22Rv1 (cell line): ENCODE measurements around the gene SAT2.
"Not testable (repeated sequence)": the region's sequence is repeated elsewhere in the genome, so short reads cannot be mapped to it uniquely, and the experiment has no call there.

Experiments used
- H3K27ac ChIP-seq: fragments of 450-650 bp; 2 replicates; pipeline ENCODE4 v1.5.1; 2017
- ZFX ChIP-seq: fragments of 450-650 bp; IDR thresholded peaks from 2 replicates; pipeline ENCODE4 v1.6.1; 2017; ENCODE audit warnings: antibody characterized with exemption, borderline replicate concordance
- TF ChIP-seq, protein P1 (sequence below): fragments of 450-650 bp; IDR thresholded peaks from 2 replicates; pipeline ENCODE4 v1.5.1; 2017; ENCODE audit warnings: mild to moderate bottlenecking

The SAT2 gene

DNA sequence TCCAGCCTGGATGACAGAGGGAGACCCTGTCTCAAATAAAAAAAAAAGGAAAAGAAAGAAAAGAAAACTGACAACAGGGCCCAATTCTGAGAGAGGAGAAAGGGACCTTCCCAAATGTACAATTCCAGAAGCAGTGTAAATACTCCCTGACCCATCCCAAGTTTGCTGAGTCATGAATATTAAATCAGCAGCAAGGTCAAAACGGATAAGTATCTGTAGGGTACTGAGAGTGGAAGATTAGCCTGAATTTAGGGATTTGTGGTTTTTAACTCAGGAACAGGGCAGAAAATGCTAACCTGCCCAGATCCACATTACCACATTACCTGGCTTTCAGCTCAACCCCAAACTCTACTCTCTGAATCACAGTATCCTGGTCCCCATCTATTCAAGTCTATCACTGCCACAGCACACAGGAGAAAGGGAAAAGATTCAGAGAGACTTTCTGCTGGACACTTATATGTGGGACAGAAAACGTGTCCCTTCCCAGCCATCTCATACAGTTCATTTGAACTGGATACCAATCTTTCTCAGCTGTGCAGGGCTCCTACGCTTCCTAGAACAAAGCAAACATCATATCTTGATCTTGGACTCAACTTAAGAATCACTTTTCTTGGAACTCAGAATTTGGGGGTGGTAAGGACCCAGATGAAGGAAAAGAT lies 15.9 kb downstream of the SAT2 start:
- TF ChIP-seq, protein P1, sequence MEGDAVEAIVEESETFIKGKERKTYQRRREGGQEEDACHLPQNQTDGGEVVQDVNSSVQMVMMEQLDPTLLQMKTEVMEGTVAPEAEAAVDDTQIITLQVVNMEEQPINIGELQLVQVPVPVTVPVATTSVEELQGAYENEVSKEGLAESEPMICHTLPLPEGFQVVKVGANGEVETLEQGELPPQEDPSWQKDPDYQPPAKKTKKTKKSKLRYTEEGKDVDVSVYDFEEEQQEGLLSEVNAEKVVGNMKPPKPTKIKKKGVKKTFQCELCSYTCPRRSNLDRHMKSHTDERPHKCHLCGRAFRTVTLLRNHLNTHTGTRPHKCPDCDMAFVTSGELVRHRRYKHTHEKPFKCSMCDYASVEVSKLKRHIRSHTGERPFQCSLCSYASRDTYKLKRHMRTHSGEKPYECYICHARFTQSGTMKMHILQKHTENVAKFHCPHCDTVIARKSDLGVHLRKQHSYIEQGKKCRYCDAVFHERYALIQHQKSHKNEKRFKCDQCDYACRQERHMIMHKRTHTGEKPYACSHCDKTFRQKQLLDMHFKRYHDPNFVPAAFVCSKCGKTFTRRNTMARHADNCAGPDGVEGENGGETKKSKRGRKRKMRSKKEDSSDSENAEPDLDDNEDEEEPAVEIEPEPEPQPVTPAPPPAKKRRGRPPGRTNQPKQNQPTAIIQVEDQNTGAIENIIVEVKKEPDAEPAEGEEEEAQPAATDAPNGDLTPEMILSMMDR: no peak
- no peak for TF ChIP-seq ZFX
- peak overlapping the region; percentile 19; the same call in 1 of the 2 replicates for H3K27ac ChIP-seq

DNA sequence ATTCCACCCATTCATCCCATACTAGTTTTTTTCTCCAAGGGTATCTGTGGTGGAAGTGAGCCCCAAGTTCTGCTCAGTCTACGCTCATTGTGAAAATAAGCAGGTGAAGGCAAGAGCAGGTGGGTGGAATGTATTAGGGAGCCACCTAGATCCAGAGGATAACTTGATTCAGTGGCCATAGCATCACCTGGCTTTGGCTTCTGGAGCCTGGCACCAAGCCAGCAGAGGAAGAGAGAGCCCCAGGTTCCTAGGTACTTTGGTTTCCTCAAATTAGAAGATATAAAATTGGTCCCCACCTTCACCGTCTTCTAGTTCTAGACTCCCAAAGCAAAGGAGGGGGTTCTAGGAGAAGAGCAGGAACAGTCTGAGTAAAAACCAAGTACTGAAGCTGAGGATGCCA lies 17.0 kb downstream of the SAT2 start:
- peak overlapping the region; percentile 28; the same call in 1 of the 2 replicates for H3K27ac ChIP-seq
- no peak for TF ChIP-seq ZFX
- TF ChIP-seq, protein P1: no peak

DNA sequence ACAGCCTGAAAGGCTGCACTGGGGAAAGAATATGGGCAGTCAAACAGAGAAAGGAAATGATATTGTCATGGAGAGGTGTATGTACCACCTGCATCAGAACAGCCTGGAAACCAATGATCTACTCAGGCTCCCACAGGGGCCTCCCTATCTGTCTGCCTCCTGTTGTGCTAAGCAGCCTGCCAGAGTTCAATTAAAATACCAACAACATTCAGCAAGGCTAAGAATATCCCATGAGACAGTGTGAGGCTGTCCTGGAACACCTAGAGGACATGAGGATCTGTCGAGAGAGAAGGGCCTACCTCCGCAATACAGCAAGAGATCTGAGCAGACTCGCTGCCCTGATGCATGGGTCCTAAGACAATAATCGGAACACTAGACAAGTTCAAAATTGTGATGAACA lies 21.3 kb downstream of the SAT2 start:
- H3K27ac ChIP-seq: no peak overlapping the region
- TF ChIP-seq, protein P1: no peak
- TF ChIP-seq ZFX: no peak

DNA sequence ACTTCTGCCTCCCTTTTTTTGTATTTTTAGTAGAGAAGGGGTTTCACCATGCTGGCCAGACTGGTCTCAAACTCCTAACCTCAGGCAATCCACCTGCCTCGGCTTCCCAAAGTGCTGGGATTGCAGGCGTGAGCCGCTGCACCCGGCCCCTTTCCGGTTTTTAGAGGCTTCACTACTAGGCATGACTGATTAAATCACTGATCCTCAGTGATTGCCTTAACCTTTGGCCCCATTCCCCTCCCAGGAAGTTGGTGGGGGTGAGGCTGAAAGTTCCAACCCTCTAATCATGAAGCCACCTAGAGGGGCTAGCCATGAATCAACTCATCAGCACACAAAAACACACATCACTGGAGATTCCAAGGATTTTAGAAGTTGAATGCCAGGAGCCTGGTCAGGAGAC lies 30.1 kb downstream of the SAT2 start:
- H3K27ac ChIP-seq: not testable (repeated sequence)

DNA sequence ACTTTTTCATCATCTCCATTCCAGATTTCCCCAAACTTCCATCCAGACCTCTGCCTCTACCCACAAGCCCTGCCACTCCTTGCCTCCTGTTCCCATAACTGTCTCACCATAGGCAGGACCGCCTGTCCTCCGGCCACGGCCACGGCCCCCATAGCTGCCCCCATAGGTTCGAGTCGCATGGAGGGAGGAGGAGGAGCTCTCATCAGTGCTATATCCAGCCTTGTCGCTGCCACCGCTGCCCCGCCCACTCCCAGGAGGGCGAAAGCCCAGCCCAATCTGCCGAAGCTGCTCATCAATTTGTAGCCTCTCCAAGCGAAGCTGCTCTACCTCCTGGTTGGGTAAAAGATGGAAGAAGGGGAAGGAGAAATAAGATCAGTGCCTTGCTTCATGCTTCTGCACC lies 34.3 kb downstream of the SAT2 start:
- H3K27ac ChIP-seq: no peak overlapping the region
- TF ChIP-seq ZFX: no peak
- TF ChIP-seq, protein P1: no peak

DNA sequence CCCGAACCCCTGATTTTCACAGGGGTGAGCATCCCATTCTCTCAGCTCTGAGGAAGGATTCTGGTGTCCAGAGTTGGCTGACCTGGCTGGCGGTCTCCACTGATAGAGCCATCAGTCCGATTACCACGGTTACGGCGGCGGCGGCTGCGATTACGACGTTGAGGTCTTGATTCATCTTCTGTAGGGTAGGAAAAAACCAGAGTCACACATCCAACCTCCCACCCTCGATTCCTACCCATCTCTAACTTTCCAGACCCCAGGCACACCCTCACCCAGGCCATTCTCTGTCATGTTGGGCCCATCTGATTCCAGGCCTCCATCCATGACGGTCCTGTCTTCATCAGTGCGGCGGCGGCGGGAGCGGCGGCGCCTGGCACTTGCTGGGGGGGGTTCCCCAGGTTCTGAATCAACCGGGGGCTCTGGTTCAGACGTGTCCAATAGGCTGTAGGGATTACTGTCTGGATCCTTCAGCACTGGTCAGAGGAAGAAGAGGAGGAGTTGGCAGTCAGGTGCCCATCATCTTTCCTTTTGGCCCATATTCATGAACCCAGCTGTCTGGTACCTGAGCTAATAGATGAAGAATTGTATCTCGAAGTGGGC lies 35.1 kb downstream of the SAT2 start:
- TF ChIP-seq, protein P1: no peak
- no peak for TF ChIP-seq ZFX
- H3K27ac ChIP-seq: peak overlapping the region; percentile 61; the same call in 1 of the 2 replicates

DNA sequence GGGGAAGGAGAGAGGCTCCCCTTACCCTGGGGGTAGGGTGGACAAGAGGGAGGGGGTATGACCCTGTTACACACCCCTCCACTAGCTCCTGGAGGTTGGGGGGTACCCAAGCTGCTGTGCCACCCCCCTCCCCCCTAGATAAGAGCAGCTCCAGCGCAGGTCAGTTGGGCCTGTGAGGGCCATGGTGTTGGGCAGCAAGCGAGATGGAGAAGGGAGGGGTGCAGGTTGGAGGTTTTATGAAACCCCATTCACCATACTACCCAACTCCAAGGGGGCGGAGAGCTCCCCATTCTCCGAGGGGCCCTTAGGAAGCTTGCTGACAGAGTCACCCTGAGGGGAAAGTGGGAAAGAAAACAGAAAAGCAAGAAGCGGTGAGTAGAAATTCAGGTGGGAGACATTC lies 36.0 kb downstream of the SAT2 start:
- peak overlapping the region; percentile 61; the same call in 1 of the 2 replicates for H3K27ac ChIP-seq
- TF ChIP-seq ZFX: no peak
- TF ChIP-seq, protein P1: no peak

DNA sequence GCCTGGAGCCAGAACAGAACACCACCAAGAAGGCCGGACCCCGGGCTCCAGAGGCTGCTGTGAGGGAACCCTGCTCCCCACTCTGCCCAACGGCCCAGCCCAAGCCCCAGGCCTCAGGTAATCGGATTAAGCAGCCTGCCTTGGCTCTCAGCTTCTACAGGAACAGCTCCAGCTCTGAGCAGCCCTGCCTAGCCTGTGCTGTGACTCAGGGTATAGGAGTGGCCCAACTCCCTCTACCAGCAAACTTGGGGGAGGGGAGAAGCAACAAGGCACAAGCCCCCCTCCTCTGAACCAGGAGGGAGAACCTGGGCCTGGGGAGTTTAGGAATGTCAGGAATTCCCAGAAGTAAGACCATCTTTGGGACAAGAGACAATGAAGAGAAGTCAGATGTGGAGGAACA lies 36.9 kb downstream of the SAT2 start:
- H3K27ac ChIP-seq: peak overlapping the region; percentile 61
- no peak for TF ChIP-seq ZFX
- TF ChIP-seq, protein P1: no peak
